ENCODE measurements around the gene RAPGEF4.

Gene RAPGEF4

GRCh38 chr2:173094731-173095130, 359.1 kb downstream of the RAPGEF4 start:
- TF ChIP-seq REST (IDR thresholded peaks at IDR 0.05; ENCODE audit: insufficient read depth in 1 of 2, low read depth in 2 of 2, low read length in 2 of 2) (no peak), POLR2AphosphoS5 (IDR thresholded peaks at IDR 0.05; ENCODE audit: low read depth, low read length) (no peak), TAF1 (IDR thresholded peaks at IDR 0.05; ENCODE audit: borderline replicate concordance, insufficient read depth, low read length) (no peak), FOXP2 (optimal IDR thresholded peaks at IDR 0.05; ENCODE audit: borderline replicate concordance, extremely low read depth, extremely low read length, insufficient read depth) (no peak), SIN3A (IDR thresholded peaks at IDR 0.05; ENCODE audit: borderline replicate concordance, insufficient read depth, low read length) (no peak)

GRCh38 chr2:173095356-173095755, 359.7 kb downstream of the RAPGEF4 start:
- no peak for TF ChIP-seq SIN3A (IDR thresholded peaks at IDR 0.05; ENCODE audit: borderline replicate concordance, insufficient read depth, low read length)
- TF ChIP-seq FOXP2 (optimal IDR thresholded peaks at IDR 0.05; ENCODE audit: borderline replicate concordance, extremely low read depth, extremely low read length, insufficient read depth), result no peak
- TF ChIP-seq POLR2AphosphoS5 (IDR thresholded peaks at IDR 0.05; ENCODE audit: low read depth, low read length), result no peak
- TF ChIP-seq REST (IDR thresholded peaks at IDR 0.05; ENCODE audit: insufficient read depth in 1 of 2, low read depth in 2 of 2, low read length in 2 of 2), result no peak
- TF ChIP-seq TAF1 (IDR thresholded peaks at IDR 0.05; ENCODE audit: borderline replicate concordance, insufficient read depth, low read length), result no peak

- TF ChIP-seq FOXP2 (optimal IDR thresholded peaks at IDR 0.05; ENCODE audit: borderline replicate concordance, extremely low read depth, extremely low read length, insufficient read depth) (no peak), POLR2AphosphoS5 (IDR thresholded peaks at IDR 0.05; ENCODE audit: low read depth, low read length) (no peak), TAF1 (IDR thresholded peaks at IDR 0.05; ENCODE audit: borderline replicate concordance, insufficient read depth, low read length) (no peak), REST (IDR thresholded peaks at IDR 0.05; ENCODE audit: insufficient read depth in 1 of 2, low read depth in 2 of 2, low read length in 2 of 2) (no peak), SIN3A (IDR thresholded peaks at IDR 0.05; ENCODE audit: borderline replicate concordance, insufficient read depth, low read length) (no peak)
These were observed 363.6 kb downstream of the RAPGEF4 start for GRCh38 chr2:173099271-173099670.

- TF ChIP-seq FOXP2 (optimal IDR thresholded peaks at IDR 0.05; ENCODE audit: borderline replicate concordance, extremely low read depth, extremely low read length, insufficient read depth) (no peak), POLR2AphosphoS5 (IDR thresholded peaks at IDR 0.05; ENCODE audit: low read depth, low read length) (no peak), SIN3A (IDR thresholded peaks at IDR 0.05; ENCODE audit: borderline replicate concordance, insufficient read depth, low read length) (no peak), TAF1 (IDR thresholded peaks at IDR 0.05; ENCODE audit: borderline replicate concordance, insufficient read depth, low read length) (no peak), REST (IDR thresholded peaks at IDR 0.05; ENCODE audit: insufficient read depth in 1 of 2, low read depth in 2 of 2, low read length in 2 of 2) (no peak)
These were observed 364.2 kb downstream of the RAPGEF4 start for GRCh38 chr2:173099804-173100203.

GRCh38 chr2:173101687-173102086, 366.0 kb downstream of the RAPGEF4 start:
- no peak for TF ChIP-seq SIN3A (IDR thresholded peaks at IDR 0.05; ENCODE audit: borderline replicate concordance, insufficient read depth, low read length)
- TF ChIP-seq TAF1 (IDR thresholded peaks at IDR 0.05; ENCODE audit: borderline replicate concordance, insufficient read depth, low read length), result no peak
- no peak for TF ChIP-seq REST (IDR thresholded peaks at IDR 0.05; ENCODE audit: insufficient read depth in 1 of 2, low read depth in 2 of 2, low read length in 2 of 2)
- no peak for TF ChIP-seq POLR2AphosphoS5 (IDR thresholded peaks at IDR 0.05; ENCODE audit: low read depth, low read length)
- no peak for TF ChIP-seq FOXP2 (optimal IDR thresholded peaks at IDR 0.05; ENCODE audit: borderline replicate concordance, extremely low read depth, extremely low read length, insufficient read depth)
